ENCODE measurements around the gene TBATA.
A peak's percentile ranks its signal among the peaks of the same experiment; 100 is the strongest.

TBATA gene

GRCh38 chr10:70827086-70827757, 42.0 kb upstream of the TBATA start:
- DNase-seq (ENCODE audit: low spot score) (no peak), ATAC-seq (ENCODE audit: low read depth) (peak; percentile 59)
- H3K27ac ChIP-seq (ENCODE audit: poor library complexity, severe bottlenecking) = peak overlapping the region; percentile 31
- H3K27me3 ChIP-seq (ENCODE audit: insufficient read depth, poor library complexity, severe bottlenecking) = no peaks in the 10 kb centered on the region
- no peaks in the 10 kb centered on the region for H3K9me3 ChIP-seq (ENCODE audit: severe bottlenecking)
- H3K4me1 ChIP-seq (ENCODE audit: insufficient read depth, poor library complexity, severe bottlenecking) = peaks cover 35% of the 10 kb centered on the region
- no peak overlapping the region for H3K4me3 ChIP-seq (ENCODE audit: severe bottlenecking)
- TF ChIP-seq CTCF (IDR thresholded peaks at IDR 0.05; ENCODE audit: poor library complexity, severe bottlenecking) = no peak
- peaks cover 41% of the 10 kb centered on the region for H3K36me3 ChIP-seq (ENCODE audit: low read depth)

GRCh38 chr10:70822076-70822820, 37.1 kb upstream of the TBATA start:
- TF ChIP-seq CTCF (IDR thresholded peaks at IDR 0.05; ENCODE audit: poor library complexity, severe bottlenecking) = no peak
- Histone ChIP-seq H3K27ac (ENCODE audit: poor library complexity, severe bottlenecking) (no peak overlapping the region), H3K4me3 (ENCODE audit: severe bottlenecking) (no peak overlapping the region), H3K36me3 (ENCODE audit: low read depth) (peaks cover 66% of the 10 kb centered on the region), H3K4me1 (ENCODE audit: insufficient read depth, poor library complexity, severe bottlenecking) (peaks cover 12% of the 10 kb centered on the region), H3K9me3 (ENCODE audit: severe bottlenecking) (no peaks in the 10 kb centered on the region), H3K27me3 (ENCODE audit: insufficient read depth, poor library complexity, severe bottlenecking) (no peaks in the 10 kb centered on the region)
- no peak for DNase-seq (ENCODE audit: low spot score)
- ATAC-seq (ENCODE audit: low read depth) = no peak

- no peak for TF ChIP-seq CTCF (IDR thresholded peaks at IDR 0.05; ENCODE audit: poor library complexity, severe bottlenecking)
- peaks cover 6% of the 10 kb centered on the region for H3K4me1 ChIP-seq (ENCODE audit: insufficient read depth, poor library complexity, severe bottlenecking)
- peaks cover 61% of the 10 kb centered on the region for H3K36me3 ChIP-seq (ENCODE audit: low read depth)
- no peaks in the 10 kb centered on the region for H3K27me3 ChIP-seq (ENCODE audit: insufficient read depth, poor library complexity, severe bottlenecking)
- H3K4me3 ChIP-seq (ENCODE audit: severe bottlenecking) = no peak overlapping the region
- ATAC-seq (ENCODE audit: low read depth) (no peak), DNase-seq (ENCODE audit: low spot score) (no peak)
- no peaks in the 10 kb centered on the region for H3K9me3 ChIP-seq (ENCODE audit: severe bottlenecking)
- H3K27ac ChIP-seq (ENCODE audit: poor library complexity, severe bottlenecking) = no peak overlapping the region
These were observed 36.0 kb upstream of the TBATA start for GRCh38 chr10:70820976-70821750.

- Histone ChIP-seq H3K4me3 (ENCODE audit: severe bottlenecking) (peak overlapping the region; percentile 59), H3K4me1 (ENCODE audit: insufficient read depth, poor library complexity, severe bottlenecking) (peaks cover 6% of the 10 kb centered on the region), H3K27me3 (ENCODE audit: insufficient read depth, poor library complexity, severe bottlenecking) (no peaks in the 10 kb centered on the region), H3K36me3 (ENCODE audit: low read depth) (peaks cover 44% of the 10 kb centered on the region), H3K27ac (ENCODE audit: poor library complexity, severe bottlenecking) (peak overlapping the region; percentile 88), H3K9me3 (ENCODE audit: severe bottlenecking) (no peaks in the 10 kb centered on the region)
- peak; percentile 93 for ATAC-seq (ENCODE audit: low read depth)
- no peak for TF ChIP-seq CTCF (IDR thresholded peaks at IDR 0.05; ENCODE audit: poor library complexity, severe bottlenecking)
- DNase-seq (ENCODE audit: low spot score) = peak; percentile 76
These were observed 31.2 kb upstream of the TBATA start for GRCh38 chr10:70816220-70816894.

Data from RWPE2 (cell line).